Measurements from ENCODE around the gene FBXW9.

Gene FBXW9

GRCh38 chr19:12675940-12676339 is 20.5 kb downstream of the FBXW9 start:
- H3K27ac ChIP-seq, result no peak overlapping the region
- H3K27me3 ChIP-seq (ENCODE audit: insufficient read depth, low read depth), result no peaks in the 10 kb centered on the region
- H3K4me1 ChIP-seq (ENCODE audit: low read depth, poor library complexity, severe bottlenecking), result peaks cover 6% of the 10 kb centered on the region
- no peak for TF ChIP-seq CTCF (conservative IDR thresholded peaks at IDR 0.05; ENCODE audit: low read depth, low read length)
- H3K4me3 ChIP-seq (IDR thresholded peaks at IDR 0.05; ENCODE audit: insufficient read depth, low read depth, low read length), result no peak overlapping the region
- no peaks in the 10 kb centered on the region for H3K36me3 ChIP-seq (ENCODE audit: insufficient read depth)
- H3K4me2 ChIP-seq, result no peak overlapping the region
- no peak overlapping the region for H3K9ac ChIP-seq
- H2AFZ ChIP-seq (ENCODE audit: low read depth), result no peak overlapping the region
- H3K79me2 ChIP-seq (ENCODE audit: insufficient read depth, low read depth), result peaks cover 12% of the 10 kb centered on the region
- H4K20me1 ChIP-seq (ENCODE audit: insufficient read depth), result no peaks in the 10 kb centered on the region

- Histone ChIP-seq H4K20me1 (ENCODE audit: insufficient read depth) (no peaks in the 10 kb centered on the region), H3K9ac (no peak overlapping the region), H3K4me3 (IDR thresholded peaks at IDR 0.05; ENCODE audit: insufficient read depth, low read depth, low read length) (no peak overlapping the region), H3K4me2 (no peak overlapping the region), H2AFZ (ENCODE audit: low read depth) (no peak overlapping the region), H3K27ac (no peak overlapping the region), H3K4me1 (ENCODE audit: low read depth, poor library complexity, severe bottlenecking) (peaks cover 9% of the 10 kb centered on the region), H3K79me2 (ENCODE audit: insufficient read depth, low read depth) (peaks cover 11% of the 10 kb centered on the region), H3K36me3 (ENCODE audit: insufficient read depth) (no peaks in the 10 kb centered on the region), H3K27me3 (ENCODE audit: insufficient read depth, low read depth) (no peaks in the 10 kb centered on the region)
- no peak for TF ChIP-seq CTCF (conservative IDR thresholded peaks at IDR 0.05; ENCODE audit: low read depth, low read length)
Observed at GRCh38 chr19:12675399-12675798, 21.0 kb downstream of the FBXW9 start.

- H3K27ac ChIP-seq, result no peak overlapping the region
Observed at GRCh38 chr19:12672744-12673143, 23.7 kb downstream of the FBXW9 start.

GRCh38 chr19:12670159-12670928 is 26.1 kb downstream of the FBXW9 start:
- Histone ChIP-seq H2AFZ (ENCODE audit: low read depth) (peak overlapping the region; percentile 62; the same call in 1 of the 2 replicates), H3K27ac (peak overlapping the region; percentile 72; the same call in 1 of the 2 replicates), H3K36me3 (ENCODE audit: insufficient read depth) (no peaks in the 10 kb centered on the region), H3K79me2 (ENCODE audit: insufficient read depth, low read depth) (0 out of 2 replicates have a peak, but pooled peaks cover 6% of the 10 kb centered on the region), H3K4me2 (peak overlapping the region; percentile 58), H3K27me3 (ENCODE audit: insufficient read depth, low read depth) (no peaks in the 10 kb centered on the region), H3K4me1 (ENCODE audit: low read depth, poor library complexity, severe bottlenecking) (peaks cover 30% of the 10 kb centered on the region), H3K4me3 (IDR thresholded peaks at IDR 0.05; ENCODE audit: insufficient read depth, low read depth, low read length) (no peak overlapping the region), H4K20me1 (ENCODE audit: insufficient read depth) (no peaks in the 10 kb centered on the region), H3K9ac (peak overlapping the region; percentile 63)
- TF ChIP-seq CTCF (conservative IDR thresholded peaks at IDR 0.05; ENCODE audit: low read depth, low read length), result no peak

More at GRCh38 chr19:12672744-12673143, 23.7 kb downstream of the FBXW9 start:
- H3K4me2 ChIP-seq, result no peak overlapping the region
- H3K27me3 ChIP-seq (ENCODE audit: insufficient read depth, low read depth), result no peaks in the 10 kb centered on the region
- H4K20me1 ChIP-seq (ENCODE audit: insufficient read depth), result no peaks in the 10 kb centered on the region
- no peak overlapping the region for H2AFZ ChIP-seq (ENCODE audit: low read depth)
- no peak overlapping the region for H3K4me3 ChIP-seq (IDR thresholded peaks at IDR 0.05; ENCODE audit: insufficient read depth, low read depth, low read length)
- TF ChIP-seq CTCF (conservative IDR thresholded peaks at IDR 0.05; ENCODE audit: low read depth, low read length), result no peak
- no peaks in the 10 kb centered on the region for H3K36me3 ChIP-seq (ENCODE audit: insufficient read depth)
- peaks cover 21% of the 10 kb centered on the region for H3K4me1 ChIP-seq (ENCODE audit: low read depth, poor library complexity, severe bottlenecking)
- H3K79me2 ChIP-seq (ENCODE audit: insufficient read depth, low read depth), result 0 out of 2 replicates have a peak, but pooled peaks cover 6% of the 10 kb centered on the region
- H3K9ac ChIP-seq, result no peak overlapping the region

All from KMS-11 (cell line).